Measurements from ENCODE around the gene MAGI2.

The MAGI2 gene

DNA sequence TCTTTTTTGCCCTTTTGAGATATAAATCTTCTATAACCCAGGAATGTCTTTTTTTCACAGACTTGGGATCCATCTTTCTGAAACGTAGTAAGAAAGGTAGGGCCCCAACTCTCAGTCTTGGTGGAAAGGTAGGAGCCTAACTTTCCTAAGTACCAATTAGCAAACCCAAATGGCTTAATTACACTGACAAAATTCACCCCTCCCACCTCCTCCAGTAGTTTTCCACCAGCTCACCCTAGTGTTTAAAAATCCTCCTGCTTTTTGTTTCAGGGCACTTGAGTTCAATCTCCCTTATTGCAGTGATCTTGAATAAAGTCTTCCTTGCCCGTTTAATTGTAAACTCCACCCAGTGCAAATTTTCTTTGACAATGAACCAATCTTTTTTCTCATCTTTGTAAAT is 1054.9 kb downstream of the MAGI2 start:
- Histone ChIP-seq H2AK5ac (ENCODE audit: low read depth, low read length) (no peak overlapping the region), H2BK120ac (ENCODE audit: low read depth, low read length) (no peak overlapping the region), H2BK5ac (ENCODE audit: low read length) (no peak overlapping the region), H3K4me1 (ENCODE audit: control insufficient read depth in 2 of 2, insufficient read depth in 1 of 2, low read depth in 1 of 2, low read length in 2 of 2) (peaks cover 3 to 5% of the 10 kb centered on the region in 2 donors), H3K36me3 (replicated peaks in 1 of 2; ENCODE audit: control insufficient read depth in 2 of 2, insufficient read depth in 2 of 2, low read length in 2 of 2) (no peaks in the 10 kb centered on the region), H3K23ac (ENCODE audit: low read depth, low read length, poor library complexity) (no peak overlapping the region), H3K27me3 (ENCODE audit: control insufficient read depth in 3 of 3, insufficient read depth in 3 of 3, low read depth in 1 of 3, low read length in 3 of 3) (no peaks in the 10 kb centered on the region), H4K8ac (ENCODE audit: low read depth, low read length) (no peak overlapping the region), H3K4ac (ENCODE audit: low read length) (no peak overlapping the region), H3K18ac (ENCODE audit: low read length) (no peak overlapping the region), H2BK15ac (ENCODE audit: low read length) (no peak overlapping the region), H3K27ac (replicated peaks; ENCODE audit: low read length) (no peak overlapping the region), H4K91ac (ENCODE audit: low read depth, low read length, poor library complexity) (no peak overlapping the region), H2AFZ (ENCODE audit: low read length) (no peak overlapping the region), H3K9me3 (replicated peaks in 1 of 2; ENCODE audit: control insufficient read depth in 2 of 2, insufficient read depth in 1 of 2, low read depth in 1 of 2, low read length in 2 of 2) (peaks cover 0 to 2% of the 10 kb centered on the region in 2 donors), H3K14ac (ENCODE audit: low read length) (no peak overlapping the region), H3K4me3 (ENCODE audit: low read length in 2 of 2) (no peak overlapping the region), H3K4me2 (ENCODE audit: insufficient read depth, low read length, poor library complexity, severe bottlenecking) (no peak overlapping the region), H2BK12ac (ENCODE audit: low read length) (no peak overlapping the region), H3K9ac (ENCODE audit: low read depth, low read length, poor library complexity) (no peak overlapping the region), H3K79me1 (ENCODE audit: low read depth, low read length) (no peaks in the 10 kb centered on the region)
- no peak for DNase-seq (ENCODE audit: low spot score)
- no CpG with 5 or more reads among the region's 2 CpGs for WGBS, 2 donors (ENCODE audit: extremely low coverage in 2 of 2, insufficient read length in 2 of 2, insufficient replicate concordance in 1 of 2)

DNA sequence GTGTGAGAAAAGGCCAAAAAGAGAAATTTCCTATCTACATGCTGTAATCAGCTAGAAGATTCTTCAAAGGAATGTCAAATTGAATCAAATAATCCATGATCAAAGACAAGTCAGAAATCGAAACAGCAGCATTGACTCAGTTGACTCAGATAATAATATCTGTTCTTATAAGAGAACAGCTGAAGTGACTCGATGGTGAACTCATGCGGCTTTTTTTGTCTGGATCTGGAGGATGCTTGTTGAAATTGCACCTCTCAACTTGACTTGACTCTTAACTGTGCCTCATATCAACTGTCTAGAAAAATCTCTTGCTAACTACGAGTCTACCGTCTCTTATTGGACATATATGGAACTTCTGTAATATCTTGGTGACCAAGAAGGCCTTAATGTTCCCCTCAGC is 1055.4 kb downstream of the MAGI2 start:
- Histone ChIP-seq H2BK15ac (ENCODE audit: low read length) (no peak overlapping the region), H3K4me3 (ENCODE audit: low read length in 2 of 2) (no peak overlapping the region), H2BK120ac (ENCODE audit: low read depth, low read length) (no peak overlapping the region), H2AFZ (ENCODE audit: low read length) (no peak overlapping the region), H3K14ac (ENCODE audit: low read length) (no peak overlapping the region), H3K27ac (replicated peaks; ENCODE audit: low read length) (no peak overlapping the region), H2BK12ac (ENCODE audit: low read length) (no peak overlapping the region), H3K4me1 (ENCODE audit: control insufficient read depth in 2 of 2, insufficient read depth in 1 of 2, low read depth in 1 of 2, low read length in 2 of 2) (peaks cover 3 to 5% of the 10 kb centered on the region in 2 donors), H3K36me3 (replicated peaks in 1 of 2; ENCODE audit: control insufficient read depth in 2 of 2, insufficient read depth in 2 of 2, low read length in 2 of 2) (no peaks in the 10 kb centered on the region), H3K4ac (ENCODE audit: low read length) (no peak overlapping the region), H2AK5ac (ENCODE audit: low read depth, low read length) (no peak overlapping the region), H3K23ac (ENCODE audit: low read depth, low read length, poor library complexity) (no peak overlapping the region), H3K9ac (ENCODE audit: low read depth, low read length, poor library complexity) (no peak overlapping the region), H3K9me3 (replicated peaks in 1 of 2; ENCODE audit: control insufficient read depth in 2 of 2, insufficient read depth in 1 of 2, low read depth in 1 of 2, low read length in 2 of 2) (peaks cover 0 to 2% of the 10 kb centered on the region in 2 donors), H3K18ac (ENCODE audit: low read length) (no peak overlapping the region), H4K91ac (ENCODE audit: low read depth, low read length, poor library complexity) (no peak overlapping the region), H3K27me3 (ENCODE audit: control insufficient read depth in 3 of 3, insufficient read depth in 3 of 3, low read depth in 1 of 3, low read length in 3 of 3) (no peaks in the 10 kb centered on the region), H4K8ac (ENCODE audit: low read depth, low read length) (no peak overlapping the region), H2BK5ac (ENCODE audit: low read length) (no peak overlapping the region), H3K79me1 (ENCODE audit: low read depth, low read length) (no peaks in the 10 kb centered on the region), H3K4me2 (ENCODE audit: insufficient read depth, low read length, poor library complexity, severe bottlenecking) (no peak overlapping the region)
- no peak for DNase-seq (ENCODE audit: low spot score)
- no CpG with 5 or more reads among the region's 5 CpGs for WGBS, 2 donors (ENCODE audit: extremely low coverage in 2 of 2, insufficient read length in 2 of 2, insufficient replicate concordance in 1 of 2)

DNA sequence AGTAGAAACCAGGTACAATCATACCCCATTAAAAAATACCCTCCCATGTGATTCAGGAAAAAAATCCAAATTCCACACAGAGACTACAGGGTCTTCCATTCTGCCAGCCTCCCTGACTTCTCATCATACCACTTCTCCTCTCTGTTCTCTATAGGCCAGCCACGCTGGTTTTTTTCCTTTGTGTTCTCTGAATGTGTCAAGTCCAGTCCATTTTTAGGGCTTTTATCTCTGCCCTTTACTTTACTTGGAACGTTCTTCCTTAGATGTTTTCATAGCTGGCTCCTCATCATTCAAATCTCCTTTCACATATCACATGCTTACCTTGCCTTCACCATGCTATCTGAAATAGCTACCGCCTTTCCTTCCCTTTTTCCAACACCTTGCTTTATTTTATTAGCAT is 1057.3 kb downstream of the MAGI2 start:
- Histone ChIP-seq H2AK5ac (ENCODE audit: low read depth, low read length) (no peak overlapping the region), H4K8ac (ENCODE audit: low read depth, low read length) (no peak overlapping the region), H2BK15ac (ENCODE audit: low read length) (no peak overlapping the region), H3K23ac (ENCODE audit: low read depth, low read length, poor library complexity) (no peak overlapping the region), H3K4me1 (ENCODE audit: control insufficient read depth in 2 of 2, insufficient read depth in 1 of 2, low read depth in 1 of 2, low read length in 2 of 2) (peaks cover 3 to 5% of the 10 kb centered on the region in 2 donors), H3K4me3 (ENCODE audit: low read length in 2 of 2) (no peak overlapping the region), H3K9me3 (replicated peaks in 1 of 2; ENCODE audit: control insufficient read depth in 2 of 2, insufficient read depth in 1 of 2, low read depth in 1 of 2, low read length in 2 of 2) (peaks cover 0 to 2% of the 10 kb centered on the region in 2 donors), H2AFZ (ENCODE audit: low read length) (no peak overlapping the region), H2BK12ac (ENCODE audit: low read length) (no peak overlapping the region), H4K91ac (ENCODE audit: low read depth, low read length, poor library complexity) (no peak overlapping the region), H3K4me2 (ENCODE audit: insufficient read depth, low read length, poor library complexity, severe bottlenecking) (no peak overlapping the region), H3K36me3 (replicated peaks in 1 of 2; ENCODE audit: control insufficient read depth in 2 of 2, insufficient read depth in 2 of 2, low read length in 2 of 2) (no peaks in the 10 kb centered on the region), H3K27me3 (ENCODE audit: control insufficient read depth in 3 of 3, insufficient read depth in 3 of 3, low read depth in 1 of 3, low read length in 3 of 3) (no peaks in the 10 kb centered on the region), H3K18ac (ENCODE audit: low read length) (no peak overlapping the region), H3K9ac (ENCODE audit: low read depth, low read length, poor library complexity) (no peak overlapping the region), H2BK5ac (ENCODE audit: low read length) (no peak overlapping the region), H3K79me1 (ENCODE audit: low read depth, low read length) (no peaks in the 10 kb centered on the region), H3K4ac (ENCODE audit: low read length) (no peak overlapping the region), H3K14ac (ENCODE audit: low read length) (no peak overlapping the region), H2BK120ac (ENCODE audit: low read depth, low read length) (no peak overlapping the region), H3K27ac (replicated peaks; ENCODE audit: low read length) (no peak overlapping the region)
- no CpG with 5 or more reads among the region's 3 CpGs for WGBS, 2 donors (ENCODE audit: extremely low coverage in 2 of 2, insufficient read length in 2 of 2, insufficient replicate concordance in 1 of 2)
- no peak for DNase-seq (ENCODE audit: low spot score)

DNA sequence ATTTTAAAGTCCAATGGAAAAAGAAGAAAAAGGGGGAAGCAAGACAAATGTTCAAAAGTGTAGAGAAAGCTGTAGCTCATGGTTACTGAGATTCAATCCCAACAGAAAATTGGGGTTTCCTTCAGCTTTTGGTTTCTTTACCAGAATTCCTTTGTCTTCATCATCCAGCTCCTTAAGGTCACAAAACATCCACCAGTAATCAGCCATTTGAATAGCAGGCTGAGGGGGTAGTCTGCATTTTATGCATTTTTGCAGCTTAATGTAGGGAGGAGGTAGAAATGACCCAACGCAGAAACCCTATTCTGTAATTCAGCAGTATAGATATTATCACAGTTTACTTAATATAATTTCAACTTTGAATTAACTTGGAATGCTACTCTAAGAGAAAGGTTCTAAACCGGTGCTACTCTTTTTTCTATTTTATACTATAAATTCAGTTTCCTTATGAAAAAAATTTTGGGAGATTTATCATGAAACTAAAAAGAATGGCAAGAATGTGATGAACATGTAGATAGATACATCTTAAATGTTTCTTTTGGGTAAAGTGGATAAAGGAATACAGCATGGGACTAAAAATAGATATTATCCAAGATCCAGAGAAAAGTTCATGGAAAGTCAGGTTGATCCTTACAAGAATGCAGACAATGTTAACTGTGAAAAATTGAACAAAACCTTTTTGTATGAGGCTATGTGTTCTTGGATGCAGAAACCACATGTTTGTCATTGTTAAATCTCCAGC is 1058.0 kb downstream of the MAGI2 start:
- H2BK120ac ChIP-seq (ENCODE audit: low read depth, low read length), result no peak overlapping the region
- no peak overlapping the region for H2BK5ac ChIP-seq (ENCODE audit: low read length)
- H3K9ac ChIP-seq (ENCODE audit: low read depth, low read length, poor library complexity), result no peak overlapping the region
- H3K9me3 ChIP-seq (replicated peaks in 1 of 2; ENCODE audit: control insufficient read depth in 2 of 2, insufficient read depth in 1 of 2, low read depth in 1 of 2, low read length in 2 of 2), result peaks cover 0 to 2% of the 10 kb centered on the region in 2 donors
- no peak overlapping the region for H2AK5ac ChIP-seq (ENCODE audit: low read depth, low read length)
- no peak overlapping the region for H4K8ac ChIP-seq (ENCODE audit: low read depth, low read length)
- no CpG with 5 or more reads among the region's 2 CpGs for WGBS, 2 donors (ENCODE audit: extremely low coverage in 2 of 2, insufficient read length in 2 of 2, insufficient replicate concordance in 1 of 2)
- no peaks in the 10 kb centered on the region for H3K79me1 ChIP-seq (ENCODE audit: low read depth, low read length)
- peaks cover 3 to 5% of the 10 kb centered on the region in 2 donors for H3K4me1 ChIP-seq (ENCODE audit: control insufficient read depth in 2 of 2, insufficient read depth in 1 of 2, low read depth in 1 of 2, low read length in 2 of 2)
- no peak for DNase-seq (ENCODE audit: low spot score)
- H2AFZ ChIP-seq (ENCODE audit: low read length), result no peak overlapping the region
- H3K27me3 ChIP-seq (ENCODE audit: control insufficient read depth in 3 of 3, insufficient read depth in 3 of 3, low read depth in 1 of 3, low read length in 3 of 3), result no peaks in the 10 kb centered on the region
- H3K23ac ChIP-seq (ENCODE audit: low read depth, low read length, poor library complexity), result no peak overlapping the region
- no peak overlapping the region for H4K91ac ChIP-seq (ENCODE audit: low read depth, low read length, poor library complexity)
- no peak overlapping the region for H3K18ac ChIP-seq (ENCODE audit: low read length)
- H3K27ac ChIP-seq (replicated peaks; ENCODE audit: low read length), result no peak overlapping the region
- no peak overlapping the region for H3K14ac ChIP-seq (ENCODE audit: low read length)
- H3K4ac ChIP-seq (ENCODE audit: low read length), result no peak overlapping the region
- no peak overlapping the region for H3K4me3 ChIP-seq (ENCODE audit: low read length in 2 of 2)
- no peaks in the 10 kb centered on the region for H3K36me3 ChIP-seq (replicated peaks in 1 of 2; ENCODE audit: control insufficient read depth in 2 of 2, insufficient read depth in 2 of 2, low read length in 2 of 2)
- no peak overlapping the region for H2BK15ac ChIP-seq (ENCODE audit: low read length)
- H2BK12ac ChIP-seq (ENCODE audit: low read length), result no peak overlapping the region
- H3K4me2 ChIP-seq (ENCODE audit: insufficient read depth, low read length, poor library complexity, severe bottlenecking), result no peak overlapping the region

All from neuronal stem cell (in vitro differentiated cells).